Left lung (tissue), 10 donors: ENCODE data around the gene CORO6. TPM values are rescaled to one million over a fixed set of nuclear protein-coding genes. Genes with fewer than 3 reads are reported as not detected.

Experiments used
- ATAC-seq: fragments of 200-7000 bp; cut with Tn5 transposase; one replicate; pipeline ENCODE4 v1.9.1; 2020; ENCODE audit warnings: moderate library complexity
- DNase-seq, 4 donors: peaks; one replicate each; pipeline ENCODE4 v3.0.0-alpha.2; 2013 to 2020
- H3K27ac ChIP-seq, 2 donors: fragments of 200-600 bp; sonication (generic) in 1 of 2; one replicate each; pipeline versions ENCODE4 v1.5.0 to v1.8.0; 2020 to 2021
- H3K27me3 ChIP-seq, 2 donors: fragments of 200-600 bp; sonication (generic) in 1 of 2; one replicate each; pipeline versions ENCODE4 v1.5.0 to v1.8.0; 2020 to 2021
- H3K36me3 ChIP-seq, 2 donors: fragments of 200-600 bp; sonication (generic) in 1 of 2; one replicate each; pipeline versions ENCODE4 v1.5.0 to v1.8.0; 2020 to 2021
- H3K4me1 ChIP-seq, 2 donors: fragments of 200-600 bp; one replicate each; pipeline ENCODE4 v1.8.0; 2021
- H3K4me3 ChIP-seq, 2 donors: fragments of 200-600 bp; sonication (generic) in 1 of 2; one replicate each; pipeline versions ENCODE4 v1.5.0 to v1.8.0; 2020 to 2021; ENCODE audit warnings: mild to moderate bottlenecking in 1 of 2
- H3K9me3 ChIP-seq, 2 donors: fragments of 200-600 bp; sonication (generic) in 1 of 2; one replicate each; pipeline versions ENCODE4 v1.5.0 to v1.8.0; 2020 to 2021
- intact Hi-C, 2 donors: fragments of 100-400 bp; cut with DNase I; formaldehyde crosslinking; loops; one replicate each; pipeline versions ENCODE4 v1.11.2 to v1.14.2; 2022
- polyA plus RNA-seq, 6 donors: library from polyadenylated mRNA; unstranded; fragments of 120-200 nt; gene quantifications; one replicate each; pipeline ENCODE4 v1.2.1, GENCODE V29; 2013; ENCODE audit not compliant: insufficient read length in 6 of 6
- total RNA-seq, 2 donors: library from RNA; stranded (reverse); fragmentation: NEBNext Ultra II Directional; extraction: Animal tissue kit (Norgen Biotek cat#: 25700); gene quantifications; one replicate each; pipeline ENCODE4 v1.2.1, GENCODE V29; 2021
- TF ChIP-seq, protein P1 (sequence below), 2 donors: fragments of 200-600 bp; sonication (generic) in 1 of 2; IDR thresholded peaks; one replicate each; pipeline versions ENCODE4 v1.5.0 to v1.8.0; 2021; ENCODE audit warnings: antibody characterized with exemption in 2 of 2
- donor health status: DM: no; HTN: yes; CAD: no.
- donor health status: DM: no; HTN: no; CAD: no.

CORO6 gene
- total and polyA plus RNA-seq, 8 donors, result 3.8 to 6.9 (median 4.2) TPM

DNA sequence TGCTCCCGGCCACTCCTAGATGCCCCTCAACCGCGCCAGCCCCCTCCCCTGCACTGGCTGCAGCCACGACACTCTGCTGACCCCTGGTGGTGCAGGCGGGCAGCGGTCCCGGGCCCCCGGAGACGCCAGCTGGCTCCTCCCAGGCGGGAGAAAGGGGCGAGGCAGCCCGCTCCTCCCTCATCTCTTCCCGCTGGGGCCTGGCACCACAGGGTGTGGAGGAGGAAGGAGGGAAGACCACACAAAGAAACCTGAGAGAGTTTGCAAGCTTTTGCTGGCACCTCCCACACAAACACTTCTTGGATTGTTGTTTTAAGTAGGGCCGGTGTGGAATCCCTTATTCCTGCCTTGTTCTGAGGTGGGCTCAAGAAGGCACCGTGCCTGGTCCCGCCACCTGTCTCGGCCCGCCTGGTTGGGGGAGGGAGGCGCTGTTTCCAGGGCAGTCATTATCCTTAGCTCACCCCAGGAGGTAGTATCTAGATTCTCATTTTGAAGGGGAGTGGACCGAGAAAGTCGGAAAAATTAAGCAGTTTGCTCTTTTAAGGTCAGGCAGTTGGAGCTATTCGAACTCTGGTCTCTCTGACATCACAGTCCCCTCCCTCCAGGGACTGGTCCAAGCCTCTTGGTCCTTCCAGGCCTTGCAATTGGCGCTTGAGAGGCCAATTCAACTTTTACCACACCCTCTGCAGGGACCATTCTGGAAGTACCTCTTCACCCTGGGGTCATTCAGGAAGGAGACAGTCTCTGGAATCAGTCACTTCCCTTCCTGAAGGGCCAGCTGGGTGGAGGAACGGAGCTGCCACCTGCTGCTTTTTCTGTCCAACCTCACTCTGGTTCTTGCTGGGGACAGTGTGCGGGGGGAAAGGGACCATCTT lies 30.7 kb downstream of the CORO6 start:
- DNase-seq (peak; percentile 84 to 96 (median 92)), ATAC-seq (peak; percentile 84)
- Histone ChIP-seq H3K36me3 (no peaks in the 10 kb centered on the region), H3K9me3 (no peaks in the 10 kb centered on the region), H3K4me3 (peak overlapping the region; percentile 44 to 52), H3K27me3 (peaks cover 0 to 46% of the 10 kb centered on the region in 2 donors), H3K4me1 (peaks cover 40 to 63% of the 10 kb centered on the region in 2 donors), H3K27ac (peak overlapping the region; percentile 73 to 80)
- intact Hi-C loops, result no loop called here
- TF ChIP-seq, protein P1, sequence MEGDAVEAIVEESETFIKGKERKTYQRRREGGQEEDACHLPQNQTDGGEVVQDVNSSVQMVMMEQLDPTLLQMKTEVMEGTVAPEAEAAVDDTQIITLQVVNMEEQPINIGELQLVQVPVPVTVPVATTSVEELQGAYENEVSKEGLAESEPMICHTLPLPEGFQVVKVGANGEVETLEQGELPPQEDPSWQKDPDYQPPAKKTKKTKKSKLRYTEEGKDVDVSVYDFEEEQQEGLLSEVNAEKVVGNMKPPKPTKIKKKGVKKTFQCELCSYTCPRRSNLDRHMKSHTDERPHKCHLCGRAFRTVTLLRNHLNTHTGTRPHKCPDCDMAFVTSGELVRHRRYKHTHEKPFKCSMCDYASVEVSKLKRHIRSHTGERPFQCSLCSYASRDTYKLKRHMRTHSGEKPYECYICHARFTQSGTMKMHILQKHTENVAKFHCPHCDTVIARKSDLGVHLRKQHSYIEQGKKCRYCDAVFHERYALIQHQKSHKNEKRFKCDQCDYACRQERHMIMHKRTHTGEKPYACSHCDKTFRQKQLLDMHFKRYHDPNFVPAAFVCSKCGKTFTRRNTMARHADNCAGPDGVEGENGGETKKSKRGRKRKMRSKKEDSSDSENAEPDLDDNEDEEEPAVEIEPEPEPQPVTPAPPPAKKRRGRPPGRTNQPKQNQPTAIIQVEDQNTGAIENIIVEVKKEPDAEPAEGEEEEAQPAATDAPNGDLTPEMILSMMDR (IDR thresholded peaks at IDR 0.05), result peak; percentile 94 to 98

DNA sequence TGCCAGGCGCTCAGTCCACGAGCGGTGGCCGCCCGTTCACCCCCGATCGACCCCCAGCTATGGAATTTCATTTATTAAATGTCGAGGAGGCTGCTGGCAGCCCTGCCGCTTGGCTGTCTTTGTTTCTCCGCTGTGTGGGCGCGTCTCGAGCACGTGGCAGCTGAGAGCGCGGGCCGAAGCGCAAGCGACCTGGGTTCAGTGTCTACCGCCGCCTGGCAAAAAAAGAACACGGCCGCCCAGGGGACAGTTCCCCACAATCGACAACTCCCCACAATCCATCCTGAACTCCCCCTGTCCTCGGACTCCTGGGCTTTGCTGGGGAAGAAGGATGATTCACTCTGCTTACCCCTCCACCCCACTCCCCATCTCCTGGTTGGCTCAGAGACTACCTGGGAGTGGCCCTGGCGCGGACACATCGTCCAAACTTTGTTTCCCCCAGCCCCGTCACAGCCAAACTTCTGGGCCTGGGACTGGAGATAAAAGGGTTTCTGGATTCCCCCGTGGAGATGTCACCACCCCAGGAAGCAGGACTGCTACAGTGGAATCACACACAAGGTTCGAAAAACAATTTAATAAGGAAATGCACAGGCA lies 31.5 kb downstream of the CORO6 start:
- peaks cover 0 to 46% of the 10 kb centered on the region in 2 donors for H3K27me3 ChIP-seq
- peak overlapping the region; percentile 10 to 52 for H3K4me3 ChIP-seq
- peak in 1 of 4 donors; percentile 59 for DNase-seq
- H3K4me1 ChIP-seq, result peaks cover 40 to 70% of the 10 kb centered on the region in 2 donors
- intact Hi-C loops, result no loop called here
- H3K27ac ChIP-seq, result peak overlapping the region; percentile 73 to 80
- TF ChIP-seq, protein P1 (IDR thresholded peaks at IDR 0.05), result no peak
- H3K36me3 ChIP-seq, result no peaks in the 10 kb centered on the region
- peak; percentile 3 for ATAC-seq
- no peaks in the 10 kb centered on the region for H3K9me3 ChIP-seq

DNA sequence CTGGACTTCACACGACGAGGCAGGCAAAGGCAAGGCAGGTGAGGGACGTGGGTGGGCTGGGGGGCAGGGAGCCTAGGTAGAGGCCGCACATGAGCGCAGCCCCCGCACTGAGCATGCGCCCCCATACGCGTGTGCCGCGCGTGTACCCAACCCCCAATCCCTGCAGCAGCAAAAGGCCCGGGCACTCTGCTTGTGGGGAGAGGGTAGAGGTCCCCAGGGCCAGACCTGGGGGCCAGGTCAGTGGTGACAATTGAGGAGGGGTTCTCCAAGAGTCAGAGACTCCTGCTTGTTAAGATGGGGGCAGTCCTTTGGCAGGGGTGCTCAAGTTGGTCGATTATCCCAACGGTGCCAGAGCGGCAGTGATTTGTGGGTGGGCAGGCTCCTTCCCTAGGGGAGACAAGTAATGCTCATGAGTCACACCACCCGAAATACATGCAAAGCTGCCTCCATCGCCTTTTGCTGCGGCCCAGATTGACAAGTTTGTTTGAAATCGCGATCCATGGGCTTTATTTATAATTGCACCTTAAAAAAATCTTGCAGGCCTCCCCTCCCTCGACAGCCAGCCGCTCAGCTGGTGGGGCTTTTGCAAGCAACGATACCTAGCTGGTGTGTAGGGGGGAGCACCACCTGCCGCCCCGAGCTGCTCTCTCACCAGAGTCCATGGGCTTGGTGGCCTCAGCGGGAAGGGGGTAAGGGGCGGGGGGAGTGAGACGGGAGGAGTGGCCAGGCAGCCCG lies 32.1 kb downstream of the CORO6 start:
- intact Hi-C loops, result no loop called here
- Histone ChIP-seq H3K9me3 (no peaks in the 10 kb centered on the region), H3K36me3 (no peaks in the 10 kb centered on the region), H3K27me3 (peaks cover 0 to 46% of the 10 kb centered on the region in 2 donors), H3K4me3 (peak overlapping the region; percentile 31 to 52), H3K4me1 (peaks cover 40 to 77% of the 10 kb centered on the region in 2 donors), H3K27ac (peak overlapping the region; percentile 73 to 80)
- TF ChIP-seq, protein P1 (IDR thresholded peaks at IDR 0.05), result no peak
- no peak for DNase-seq
- ATAC-seq, result no peak

DNA sequence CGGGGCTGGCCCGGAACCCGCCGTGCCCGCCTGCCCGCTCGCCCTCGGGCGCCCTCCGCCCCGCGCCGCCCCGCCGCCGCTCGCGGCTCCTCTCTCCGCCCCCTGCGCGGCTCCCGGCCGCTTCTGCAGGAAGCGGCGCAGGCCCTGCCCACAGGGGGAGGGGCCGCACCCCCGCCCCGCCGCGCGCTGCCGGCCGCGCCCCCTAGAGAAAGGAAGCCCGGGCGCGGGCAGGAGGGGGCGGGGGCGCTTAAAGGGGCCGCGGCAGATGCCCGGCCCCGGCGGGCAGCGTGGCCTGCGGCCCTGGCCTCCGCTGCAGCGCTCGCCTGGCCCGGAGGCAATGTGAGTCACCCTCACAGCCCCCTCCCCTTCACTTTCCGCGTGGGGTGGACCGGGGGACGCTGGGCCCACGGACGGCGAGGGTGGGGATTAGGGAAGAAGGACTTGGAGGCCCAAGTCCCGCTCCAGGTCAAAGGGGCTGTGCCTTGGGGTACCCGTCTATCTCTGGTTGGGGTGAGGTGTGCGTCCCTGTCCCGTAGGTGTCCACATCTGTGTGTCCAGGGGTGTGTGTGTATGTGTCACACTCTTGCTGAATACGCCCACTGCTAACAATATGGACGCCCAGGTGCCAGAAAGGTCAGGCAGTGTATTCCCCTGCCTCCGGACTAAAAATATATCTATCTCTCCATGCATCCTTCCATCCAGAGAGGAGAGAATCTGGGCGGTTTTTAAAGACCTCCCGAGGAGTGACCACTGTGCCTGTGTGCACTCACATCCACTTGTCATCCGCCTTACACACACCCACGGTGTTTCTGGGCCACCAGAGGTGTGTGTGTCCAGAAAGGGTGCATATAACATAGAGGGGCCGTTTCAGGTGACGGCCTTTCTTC lies 32.9 kb downstream of the CORO6 start, which contains the start of gene GIT1:
GIT1 (minus strand) TSS at position 125 of the 887 bp plus-strand sequence. CDS start 270 bp downstream, outside the sequence.
- no peaks in the 10 kb centered on the region for H3K9me3 ChIP-seq
- H3K4me1 ChIP-seq, result peaks cover 40 to 85% of the 10 kb centered on the region in 2 donors
- ATAC-seq, result peak; percentile 77
- H3K27me3 ChIP-seq, result peaks cover 0 to 42% of the 10 kb centered on the region in 2 donors
- intact Hi-C loops, result no loop called here
- peak within 1 kb of the TSS; percentile 53 to 77 for H3K4me3 ChIP-seq
- no peaks in the 10 kb centered on the region for H3K36me3 ChIP-seq
- TF ChIP-seq, protein P1 (IDR thresholded peaks at IDR 0.05), result no peak
- H3K27ac ChIP-seq, result peak within 1 kb of the TSS; percentile 69 to 80
- peak; percentile 86 to 98 (median 88) for DNase-seq
